DOHH2 (cell line): ENCODE results near the gene EIF3B.
"Not testable (repeated sequence)": the region's sequence is repeated elsewhere in the genome, so short reads cannot be mapped to it uniquely, and the experiment has no call there.

Source experiments
- H3F3A ChIP-seq: fragments of 200-600 bp; sonication (generic), shearing (Covaris generic); 2 replicates; pipeline ENCODE4 v1.6.0; 2016; ENCODE audit warnings: antibody characterized with exemption, mild to moderate bottlenecking; ENCODE audit not compliant: control insufficient read depth, insufficient read depth
- H3K27ac ChIP-seq: fragments of 200-600 bp; sonication (generic); 2 replicates; pipeline ENCODE4 v1.5.1; 2014; ENCODE audit warnings: low read depth, mild to moderate bottlenecking, low read length, moderate library complexity
- H3K27me3 ChIP-seq: fragments of 200-600 bp; sonication (generic); 2 replicates; pipeline ENCODE4 v1.6.1; 2014; ENCODE audit warnings: mild to moderate bottlenecking, low read length, mixed read lengths; ENCODE audit not compliant: control insufficient read depth
- H3K36me3 ChIP-seq: fragments of 200-600 bp; sonication (generic); 2 replicates; pipeline ENCODE4 v1.6.1; 2014; ENCODE audit warnings: mild to moderate bottlenecking, low read length, moderate library complexity, mixed read lengths; ENCODE audit not compliant: control insufficient read depth
- H3K4me1 ChIP-seq: fragments of 200-600 bp; sonication (generic); 2 replicates; pipeline ENCODE4 v1.6.1; 2014; ENCODE audit warnings: mild to moderate bottlenecking, low read length, mixed read lengths; ENCODE audit not compliant: control insufficient read depth
- H3K4me2 ChIP-seq: fragments of 200-600 bp; sonication (generic); 2 replicates; pipeline ENCODE4 v1.6.0; 2014; ENCODE audit warnings: mild to moderate bottlenecking, low read length, moderate library complexity
- H3K4me3 ChIP-seq: fragments of 200-600 bp; sonication (generic); 2 replicates; pipeline ENCODE4 v1.5.1; 2014; ENCODE audit warnings: mild to moderate bottlenecking, low read length, mixed read lengths
- H3K79me2 ChIP-seq: fragments of 200-600 bp; sonication (generic); 2 replicates; pipeline ENCODE4 v1.6.1; 2014; ENCODE audit warnings: mild to moderate bottlenecking, low read length, mixed read lengths; ENCODE audit not compliant: control insufficient read depth
- H3K9me2 ChIP-seq: fragments of 200-600 bp; sonication (generic); replicated peaks from 2 replicates; pipeline ENCODE4 v1.6.1; 2014; ENCODE audit warnings: mild to moderate bottlenecking, low read length, mixed read lengths; ENCODE audit not compliant: control insufficient read depth
- H3K9me3 ChIP-seq: fragments of 200-600 bp; sonication (generic); 2 replicates; pipeline ENCODE4 v1.6.1; 2014; ENCODE audit warnings: antibody characterized with exemption, low read length, mixed read lengths; ENCODE audit not compliant: control insufficient read depth, insufficient read depth
- H4K20me1 ChIP-seq: fragments of 200-600 bp; sonication (generic); 2 replicates; pipeline ENCODE4 v1.6.0; 2014; ENCODE audit warnings: low read depth, mild to moderate bottlenecking, antibody characterized with exemption, low read length, moderate library complexity; ENCODE audit not compliant: control insufficient read depth, insufficient read depth
- EZH2phosphoT487 ChIP-seq: fragments of 200-600 bp; sonication (generic); IDR thresholded peaks from 2 replicates; pipeline ENCODE4 v1.6.1; 2017; ENCODE audit warnings: borderline replicate concordance, mild to moderate bottlenecking, antibody characterized with exemption, low read length, moderate library complexity, mixed read lengths
- TF ChIP-seq, protein P1 (sequence below): fragments of 200-600 bp; sonication (generic); IDR thresholded peaks from one replicate; pipeline ENCODE4 v1.5.1; 2014; ENCODE audit warnings: antibody characterized with exemption, mild to moderate bottlenecking, low read depth, low read length; ENCODE audit not compliant: poor library complexity, severe bottlenecking

EIF3B gene

DNA sequence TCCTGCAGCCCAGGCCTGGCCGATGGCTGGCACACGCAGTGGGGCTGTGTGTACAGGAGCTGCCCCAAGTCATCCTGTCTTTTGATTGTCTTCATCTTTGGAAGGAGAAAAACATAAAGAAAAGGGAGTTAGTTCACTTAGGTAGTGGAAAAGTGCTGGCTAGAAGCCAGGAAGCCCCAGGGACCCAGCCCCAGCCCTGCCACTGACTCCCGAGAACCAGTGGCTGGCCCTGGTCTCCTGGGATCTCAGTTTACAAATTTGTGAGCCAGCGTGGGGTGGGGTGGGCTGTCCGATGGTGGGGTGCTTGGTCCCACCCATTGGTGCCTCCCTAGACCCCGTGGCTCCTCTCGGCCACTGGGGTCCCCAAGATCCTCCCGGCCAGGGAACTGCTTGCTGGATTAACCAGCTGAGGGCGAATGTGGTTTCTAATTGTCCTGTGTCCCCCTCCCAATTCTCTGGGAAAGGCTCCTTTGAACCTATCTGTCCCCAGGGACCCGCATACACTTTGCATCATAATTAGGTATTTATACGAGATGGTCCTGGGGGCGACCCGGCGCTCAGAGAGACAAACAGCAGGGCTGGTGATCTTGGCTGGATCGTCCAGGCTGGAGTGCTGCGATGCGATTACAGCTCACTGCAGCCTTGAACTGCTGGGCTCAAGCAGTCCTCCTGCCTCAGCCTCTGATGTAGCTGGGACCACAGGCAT lies 32.5 kb downstream of the EIF3B start:
- H3K4me2 ChIP-seq: no peak overlapping the region
- no peaks in the 10 kb centered on the region for H3K4me1 ChIP-seq
- H3K9me3 ChIP-seq: no peaks in the 10 kb centered on the region
- no peak overlapping the region for H3K27ac ChIP-seq
- H3K79me2 ChIP-seq: no peaks in the 10 kb centered on the region
- H4K20me1 ChIP-seq: peaks cover under 1% of the 10 kb centered on the region; the same call in 1 of the 2 replicates
- peaks cover 18% of the 10 kb centered on the region for H3K36me3 ChIP-seq
- H3K9me2 ChIP-seq: no peaks in the 10 kb centered on the region
- TF ChIP-seq EZH2phosphoT487: no peak
- TF ChIP-seq, protein P1, sequence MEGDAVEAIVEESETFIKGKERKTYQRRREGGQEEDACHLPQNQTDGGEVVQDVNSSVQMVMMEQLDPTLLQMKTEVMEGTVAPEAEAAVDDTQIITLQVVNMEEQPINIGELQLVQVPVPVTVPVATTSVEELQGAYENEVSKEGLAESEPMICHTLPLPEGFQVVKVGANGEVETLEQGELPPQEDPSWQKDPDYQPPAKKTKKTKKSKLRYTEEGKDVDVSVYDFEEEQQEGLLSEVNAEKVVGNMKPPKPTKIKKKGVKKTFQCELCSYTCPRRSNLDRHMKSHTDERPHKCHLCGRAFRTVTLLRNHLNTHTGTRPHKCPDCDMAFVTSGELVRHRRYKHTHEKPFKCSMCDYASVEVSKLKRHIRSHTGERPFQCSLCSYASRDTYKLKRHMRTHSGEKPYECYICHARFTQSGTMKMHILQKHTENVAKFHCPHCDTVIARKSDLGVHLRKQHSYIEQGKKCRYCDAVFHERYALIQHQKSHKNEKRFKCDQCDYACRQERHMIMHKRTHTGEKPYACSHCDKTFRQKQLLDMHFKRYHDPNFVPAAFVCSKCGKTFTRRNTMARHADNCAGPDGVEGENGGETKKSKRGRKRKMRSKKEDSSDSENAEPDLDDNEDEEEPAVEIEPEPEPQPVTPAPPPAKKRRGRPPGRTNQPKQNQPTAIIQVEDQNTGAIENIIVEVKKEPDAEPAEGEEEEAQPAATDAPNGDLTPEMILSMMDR: no peak
- no peak overlapping the region for H3K4me3 ChIP-seq
- H3F3A ChIP-seq: 0 out of 2 replicates have a peak, but pooled peaks cover 3% of the 10 kb centered on the region
- H3K27me3 ChIP-seq: no peaks in the 10 kb centered on the region

DNA sequence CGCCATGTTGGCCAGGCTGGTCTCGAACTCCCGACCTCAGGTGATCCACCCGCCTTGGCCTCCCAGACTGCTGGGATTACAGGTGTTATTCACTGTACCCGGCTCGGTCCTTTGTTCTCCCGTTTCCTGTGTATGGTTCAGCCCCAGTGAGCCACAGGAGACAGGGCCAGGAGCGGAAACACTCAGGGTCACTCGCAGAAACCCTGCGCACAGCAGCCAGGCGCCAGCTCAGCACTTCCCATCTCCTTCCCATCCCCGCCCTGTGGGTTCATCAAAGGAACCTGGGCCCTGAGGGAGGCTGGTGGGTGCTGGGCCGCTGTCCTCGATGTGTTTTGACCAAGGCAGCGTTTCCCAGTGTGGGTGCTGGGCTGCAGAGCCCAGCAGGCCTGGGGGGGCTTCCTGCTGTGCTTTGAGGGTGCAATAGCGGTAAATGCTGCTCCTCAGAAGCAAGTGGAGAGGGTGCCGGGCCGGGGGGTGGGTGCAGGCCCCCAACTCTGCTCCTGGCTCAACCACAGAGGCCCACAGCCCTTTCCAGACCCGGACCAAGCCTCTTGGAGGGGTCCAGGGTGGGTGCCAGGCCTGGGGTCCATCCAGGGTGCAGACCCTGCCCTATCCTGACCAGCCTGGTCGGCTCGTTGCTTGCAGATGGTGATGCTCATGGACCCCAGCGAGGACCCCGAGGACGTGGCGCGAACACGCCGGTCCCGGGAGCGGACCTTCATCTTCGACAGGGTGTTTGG lies 33.4 kb downstream of the EIF3B start:
- Histone ChIP-seq H3K9me2 (no peaks in the 10 kb centered on the region), H3K4me2 (no peak overlapping the region), H3K4me3 (no peak overlapping the region), H3K27ac (no peak overlapping the region), H3F3A (peaks cover 3% of the 10 kb centered on the region; the same call in 1 of the 2 replicates), H4K20me1 (no peaks in the 10 kb centered on the region), H3K27me3 (no peaks in the 10 kb centered on the region), H3K36me3 (peaks cover 14% of the 10 kb centered on the region), H3K79me2 (no peaks in the 10 kb centered on the region), H3K9me3 (no peaks in the 10 kb centered on the region), H3K4me1 (peaks cover 8% of the 10 kb centered on the region)
- no peak for TF ChIP-seq EZH2phosphoT487
- TF ChIP-seq, protein P1: no peak

DNA sequence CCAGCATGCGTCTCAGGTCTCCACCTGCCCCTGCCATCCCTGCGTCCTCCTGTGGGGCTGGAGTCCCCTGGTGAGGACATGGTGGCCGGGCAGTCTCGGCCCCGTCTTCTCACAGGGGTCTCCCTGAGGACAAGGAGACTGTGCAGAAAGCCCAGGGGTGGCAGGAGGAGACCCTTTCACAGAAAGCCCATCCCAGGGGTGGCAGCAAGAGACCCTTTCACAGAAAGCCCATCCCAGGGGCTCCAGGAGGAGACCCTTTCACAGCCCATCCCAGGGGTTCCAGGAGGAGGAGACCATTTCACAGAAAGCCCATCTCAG lies 34.0 kb downstream of the EIF3B start:
- H3K4me3 ChIP-seq: no peak overlapping the region
- no peaks in the 10 kb centered on the region for H4K20me1 ChIP-seq
- H3K36me3 ChIP-seq: peaks cover 9% of the 10 kb centered on the region; the same call in 1 of the 2 replicates
- peaks cover 11% of the 10 kb centered on the region for H3K4me1 ChIP-seq
- H3K27ac ChIP-seq: no peak overlapping the region
- H3K9me2 ChIP-seq: no peaks in the 10 kb centered on the region
- no peak overlapping the region for H3K4me2 ChIP-seq
- peaks cover 3% of the 10 kb centered on the region; the same call in 1 of the 2 replicates for H3F3A ChIP-seq
- H3K79me2 ChIP-seq: no peaks in the 10 kb centered on the region
- no peak for TF ChIP-seq EZH2phosphoT487
- TF ChIP-seq, protein P1: no peak
- no peaks in the 10 kb centered on the region for H3K27me3 ChIP-seq
- no peaks in the 10 kb centered on the region for H3K9me3 ChIP-seq

DNA sequence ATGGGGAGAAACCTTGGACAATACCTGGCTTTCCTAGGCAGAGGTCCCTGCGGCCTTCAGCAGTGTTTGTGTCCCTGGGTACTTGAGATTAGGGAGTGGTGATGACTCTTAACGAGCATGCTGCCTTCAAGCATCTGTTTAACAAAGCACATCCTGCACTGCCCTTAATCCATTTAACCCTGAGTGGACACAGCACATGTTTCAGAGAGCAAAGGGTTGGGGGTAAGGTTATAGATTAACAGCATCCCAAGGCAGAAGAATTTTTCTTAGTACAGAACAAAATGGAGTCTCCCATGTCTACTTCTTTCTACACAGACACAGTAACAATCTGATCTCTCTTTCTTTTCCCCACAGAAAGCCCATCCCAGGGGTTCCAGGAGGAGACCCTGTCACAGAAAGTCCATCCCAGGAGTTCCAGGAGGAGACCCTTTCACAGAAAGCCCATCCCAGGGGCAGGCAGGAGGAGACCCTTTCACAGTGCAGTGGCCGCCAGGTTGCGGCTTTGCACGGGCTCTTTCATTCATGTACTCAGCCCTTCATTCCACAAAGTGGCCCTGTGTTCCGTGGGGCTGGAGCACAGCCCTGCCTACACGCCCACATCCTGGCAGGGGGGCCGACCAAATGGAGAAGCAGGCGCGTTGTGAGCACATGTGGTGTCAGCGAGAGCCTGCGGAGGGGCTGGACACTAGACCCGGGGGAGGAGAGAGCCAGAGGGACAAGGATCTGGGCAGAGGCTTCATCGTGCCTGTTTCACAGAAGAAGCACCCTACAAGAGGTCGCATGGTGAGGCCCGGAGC lies 35.6 kb downstream of the EIF3B start:
- not testable (repeated sequence) for H3K27me3 ChIP-seq, H3K79me2 ChIP-seq, H3K4me2 ChIP-seq, H3K27ac ChIP-seq, H3F3A ChIP-seq, H3K36me3 ChIP-seq, H4K20me1 ChIP-seq, H3K9me2 ChIP-seq, H3K4me3 ChIP-seq, H3K9me3 ChIP-seq
- peaks cover 11% of the 10 kb centered on the region for H3K4me1 ChIP-seq
